Endothelial cell (in vitro differentiated cells): Measurements from ENCODE around the gene MRAP2. TPM values are rescaled to one million over a fixed set of nuclear protein-coding genes. Genes with fewer than 3 reads are reported as not detected.
"Not testable (repeated sequence)": the region's sequence is repeated elsewhere in the genome, so short reads cannot be mapped to it uniquely, and the experiment has no call there.

Source experiments
- DNase-seq: peaks from one replicate; pipeline ENCODE4 v3.0.0; 2021; ENCODE audit warnings: low spot score
- H3K27ac Mint-ChIP-seq: one replicate; pipeline ENCODE4 v1.8.0; 2021; ENCODE audit warnings: mixed read lengths, inconsistent platforms; ENCODE audit not compliant: unreplicated experiment
- H3K27me3 Mint-ChIP-seq: one replicate; pipeline ENCODE4 v1.8.0; 2021; ENCODE audit warnings: mild to moderate bottlenecking, moderate library complexity, mixed read lengths, inconsistent platforms; ENCODE audit not compliant: unreplicated experiment
- H3K36me3 Mint-ChIP-seq: one replicate; pipeline ENCODE4 v1.8.0; 2021; ENCODE audit warnings: mild to moderate bottlenecking, low read depth, mixed read lengths, inconsistent platforms; ENCODE audit not compliant: unreplicated experiment
- H3K4me1 Mint-ChIP-seq: one replicate; pipeline ENCODE4 v1.8.0; 2021; ENCODE audit warnings: mild to moderate bottlenecking, mixed read lengths, inconsistent platforms; ENCODE audit not compliant: unreplicated experiment
- H3K4me3 Mint-ChIP-seq: one replicate; pipeline ENCODE4 v1.8.0; 2021; ENCODE audit warnings: mild to moderate bottlenecking, mixed read lengths, inconsistent platforms; ENCODE audit not compliant: unreplicated experiment
- H3K9me3 Mint-ChIP-seq: one replicate; pipeline ENCODE4 v1.8.0; 2021; ENCODE audit warnings: mixed read lengths, inconsistent platforms; ENCODE audit not compliant: unreplicated experiment
- total RNA-seq: library from RNA; stranded (reverse); fragmentation: NEBNext Ultra II Directional; extraction: Animal tissue kit (Norgen Biotek cat#: 25700); gene quantifications from one replicate; pipeline ENCODE4 v1.2.1, GENCODE V29; 2021; ENCODE audit not compliant: unreplicated experiment
- TF ChIP-seq, protein P1 (sequence below): fragments of 200-600 bp; sonication (generic); IDR thresholded peaks from one replicate; pipeline ENCODE4 v1.5.0; 2021; ENCODE audit warnings: antibody characterized with exemption; ENCODE audit not compliant: unreplicated experiment

MRAP2 gene
- total RNA-seq, 1 donor from 2014 or later = 5.1 TPM

GRCh38 chr6:84078335-84078734 is 44.8 kb downstream of the MRAP2 start:
- Mint-ChIP-seq H3K9me3 (no peaks in the 10 kb centered on the region), H3K4me3 (no peak overlapping the region)
- DNase-seq = no peak

DNA sequence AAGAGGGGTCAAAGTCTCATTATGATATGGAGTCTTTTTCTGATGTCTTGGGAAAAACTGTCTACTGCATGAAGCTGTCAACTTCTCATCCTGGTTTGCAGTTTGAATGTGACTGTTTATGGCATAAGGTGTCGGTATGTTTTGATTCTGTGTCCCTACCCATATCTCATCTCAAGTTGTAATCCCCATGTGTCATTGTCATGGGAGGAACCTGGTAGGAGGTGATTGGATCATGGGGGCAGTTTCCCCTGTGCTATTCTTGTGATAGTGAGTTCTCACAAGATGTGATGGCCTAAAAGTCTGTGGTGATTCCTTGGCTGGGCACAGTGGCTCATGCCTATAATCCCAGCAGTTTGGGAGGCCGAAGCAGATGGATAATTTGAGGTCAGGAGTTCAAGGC is 47.6 kb downstream of the MRAP2 start:
- no peaks in the 10 kb centered on the region for H3K36me3 Mint-ChIP-seq
- H3K27me3 Mint-ChIP-seq = no peaks in the 10 kb centered on the region
- TF ChIP-seq, protein P1, sequence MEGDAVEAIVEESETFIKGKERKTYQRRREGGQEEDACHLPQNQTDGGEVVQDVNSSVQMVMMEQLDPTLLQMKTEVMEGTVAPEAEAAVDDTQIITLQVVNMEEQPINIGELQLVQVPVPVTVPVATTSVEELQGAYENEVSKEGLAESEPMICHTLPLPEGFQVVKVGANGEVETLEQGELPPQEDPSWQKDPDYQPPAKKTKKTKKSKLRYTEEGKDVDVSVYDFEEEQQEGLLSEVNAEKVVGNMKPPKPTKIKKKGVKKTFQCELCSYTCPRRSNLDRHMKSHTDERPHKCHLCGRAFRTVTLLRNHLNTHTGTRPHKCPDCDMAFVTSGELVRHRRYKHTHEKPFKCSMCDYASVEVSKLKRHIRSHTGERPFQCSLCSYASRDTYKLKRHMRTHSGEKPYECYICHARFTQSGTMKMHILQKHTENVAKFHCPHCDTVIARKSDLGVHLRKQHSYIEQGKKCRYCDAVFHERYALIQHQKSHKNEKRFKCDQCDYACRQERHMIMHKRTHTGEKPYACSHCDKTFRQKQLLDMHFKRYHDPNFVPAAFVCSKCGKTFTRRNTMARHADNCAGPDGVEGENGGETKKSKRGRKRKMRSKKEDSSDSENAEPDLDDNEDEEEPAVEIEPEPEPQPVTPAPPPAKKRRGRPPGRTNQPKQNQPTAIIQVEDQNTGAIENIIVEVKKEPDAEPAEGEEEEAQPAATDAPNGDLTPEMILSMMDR = no peak
- no peak for DNase-seq
- no peak overlapping the region for H3K27ac Mint-ChIP-seq
- H3K4me1 Mint-ChIP-seq = peaks cover 6% of the 10 kb centered on the region
- no peak overlapping the region for H3K4me3 Mint-ChIP-seq
- H3K9me3 Mint-ChIP-seq = no peaks in the 10 kb centered on the region

More at GRCh38 chr6:84078335-84078734, 44.8 kb downstream of the MRAP2 start:
- peaks cover 10% of the 10 kb centered on the region for H3K4me1 Mint-ChIP-seq
- H3K27me3 Mint-ChIP-seq = no peaks in the 10 kb centered on the region
- H3K27ac Mint-ChIP-seq = no peak overlapping the region
- H3K36me3 Mint-ChIP-seq = no peaks in the 10 kb centered on the region
- TF ChIP-seq, protein P1 = no peak

- H3K36me3 Mint-ChIP-seq = no peaks in the 10 kb centered on the region
- H3K9me3 Mint-ChIP-seq = no peaks in the 10 kb centered on the region
- DNase-seq = no peak
- TF ChIP-seq, protein P1 = no peak
- peak overlapping the region; percentile 78 for H3K27ac Mint-ChIP-seq
- no peak overlapping the region for H3K4me3 Mint-ChIP-seq
- no peaks in the 10 kb centered on the region for H3K27me3 Mint-ChIP-seq
- peaks cover 6% of the 10 kb centered on the region for H3K4me1 Mint-ChIP-seq
Measured at GRCh38 chr6:84082689-84083265, 49.2 kb downstream of the MRAP2 start.

DNA sequence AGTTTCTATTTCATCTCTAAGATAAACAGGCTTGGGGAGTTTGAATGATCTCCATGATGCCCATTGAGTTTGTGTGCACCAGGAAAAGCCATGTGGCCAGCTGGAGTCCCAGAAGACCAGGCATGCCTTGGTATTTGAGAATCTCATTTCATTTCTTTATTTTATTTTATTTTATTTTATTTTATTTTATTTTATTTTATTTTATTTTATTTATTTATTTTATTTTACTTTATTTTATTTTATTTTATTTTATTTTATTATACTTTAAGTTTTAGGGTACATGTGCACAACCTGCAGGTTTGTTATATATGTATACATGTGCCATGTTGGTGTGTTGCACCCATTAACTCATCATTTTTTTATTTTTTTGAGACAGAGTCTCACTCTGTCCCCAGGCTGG is 51.1 kb downstream of the MRAP2 start:
- DNase-seq, H3K36me3 Mint-ChIP-seq, H3K27me3 Mint-ChIP-seq, H3K4me1 Mint-ChIP-seq, H3K9me3 Mint-ChIP-seq, H3K27ac Mint-ChIP-seq, H3K4me3 Mint-ChIP-seq: not testable (repeated sequence)

- H3K27ac Mint-ChIP-seq = no peak overlapping the region
- no peak for DNase-seq
Measured at GRCh38 chr6:84086056-84086455, 52.5 kb downstream of the MRAP2 start.

More at GRCh38 chr6:84086056-84086455, 52.5 kb downstream of the MRAP2 start:
- Mint-ChIP-seq H3K4me3 (no peak overlapping the region), H3K36me3 (no peaks in the 10 kb centered on the region), H3K4me1 (peaks cover 6% of the 10 kb centered on the region), H3K27me3 (no peaks in the 10 kb centered on the region), H3K9me3 (no peaks in the 10 kb centered on the region)
- TF ChIP-seq, protein P1 = no peak
